Measurements from ENCODE around the gene TRAF3IP1. TPM values are rescaled to one million over a fixed set of nuclear protein-coding genes. Genes with fewer than 3 reads are reported as not detected.
A peak's percentile ranks its signal among the peaks of the same experiment; 100 is the strongest.

TRAF3IP1 gene
- total and polyA plus RNA-seq, 2 of the 13 experiments (the other 11 are each of a cell fraction or from before 2014, with no cell fraction given): 4.1 to 12.9 TPM

GRCh38 chr2:238449909-238450417 is 129.6 kb downstream of the TRAF3IP1 start (continued):
- TF ChIP-seq CHCHD3 (CRISPR knock-in tag; IDR thresholded peaks at IDR 0.05) (0 out of 2 replicates have a peak, but pooled peaks have one; percentile 71), SRSF4 (IDR thresholded peaks at IDR 0.05; ENCODE audit: low read depth, low read length, poor library complexity, severe bottlenecking) (no peak), MYC (CRISPR knock-in tag; IDR thresholded peaks at IDR 0.05; ENCODE audit: borderline replicate concordance) (peak; percentile 96), RBM39 (IDR thresholded peaks at IDR 0.05; ENCODE audit: low read depth, low read length, poor library complexity, severe bottlenecking) (no peak), MLXIP (CRISPR knock-in tag; IDR thresholded peaks at IDR 0.05; ENCODE audit: borderline replicate concordance) (no peak), ZKSCAN1 (IDR thresholded peaks at IDR 0.05; ENCODE audit: low read length) (peak; percentile 56; the same call in 1 of the 2 replicates), ZNF296 (CRISPR knock-in tag; conservative IDR thresholded peaks at IDR 0.05) (no peak), ZIK1 (CRISPR knock-in tag; IDR thresholded peaks at IDR 0.05; ENCODE audit: borderline replicate concordance, low read depth) (no peak), ZNF503 (CRISPR knock-in tag; IDR thresholded peaks at IDR 0.05) (peak; percentile 92), YEATS2 (CRISPR knock-in tag; IDR thresholded peaks at IDR 0.05; ENCODE audit: borderline replicate concordance) (peak; percentile 91; the same call in 1 of the 2 replicates), MED8 (CRISPR knock-in tag; IDR thresholded peaks at IDR 0.05; ENCODE audit: insufficient replicate concordance) (no peak), CBX5 (CRISPR knock-in tag; IDR thresholded peaks at IDR 0.05; ENCODE audit: borderline replicate concordance) (peak; percentile 97), ZZZ3 (CRISPR knock-in tag; IDR thresholded peaks at IDR 0.05; ENCODE audit: borderline replicate concordance) (peak; percentile 95), FOXM1 (CRISPR knock-in tag; IDR thresholded peaks at IDR 0.05) (no peak), RBM22 (optimal IDR thresholded peaks at IDR 0.05; ENCODE audit: low read length) (peak; percentile 81), ZNF430 (CRISPR knock-in tag; IDR thresholded peaks at IDR 0.05) (peak; percentile 98), E2F1 (CRISPR knock-in tag; IDR thresholded peaks at IDR 0.05) (no peak), PREB (CRISPR knock-in tag; IDR thresholded peaks at IDR 0.05) (no peak), RFX5 (IDR thresholded peaks at IDR 0.05; ENCODE audit: low read depth, low read length) (peak; percentile 96), ZNF275 (CRISPR knock-in tag; IDR thresholded peaks at IDR 0.05; ENCODE audit: borderline replicate concordance) (no peak)
